ENCODE measurements around the gene SNX33.

Gene SNX33, protein sequence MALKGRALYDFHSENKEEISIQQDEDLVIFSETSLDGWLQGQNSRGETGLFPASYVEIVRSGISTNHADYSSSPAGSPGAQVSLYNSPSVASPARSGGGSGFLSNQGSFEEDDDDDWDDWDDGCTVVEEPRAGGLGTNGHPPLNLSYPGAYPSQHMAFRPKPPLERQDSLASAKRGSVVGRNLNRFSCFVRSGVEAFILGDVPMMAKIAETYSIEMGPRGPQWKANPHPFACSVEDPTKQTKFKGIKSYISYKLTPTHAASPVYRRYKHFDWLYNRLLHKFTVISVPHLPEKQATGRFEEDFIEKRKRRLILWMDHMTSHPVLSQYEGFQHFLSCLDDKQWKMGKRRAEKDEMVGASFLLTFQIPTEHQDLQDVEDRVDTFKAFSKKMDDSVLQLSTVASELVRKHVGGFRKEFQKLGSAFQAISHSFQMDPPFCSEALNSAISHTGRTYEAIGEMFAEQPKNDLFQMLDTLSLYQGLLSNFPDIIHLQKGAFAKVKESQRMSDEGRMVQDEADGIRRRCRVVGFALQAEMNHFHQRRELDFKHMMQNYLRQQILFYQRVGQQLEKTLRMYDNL

DNA sequence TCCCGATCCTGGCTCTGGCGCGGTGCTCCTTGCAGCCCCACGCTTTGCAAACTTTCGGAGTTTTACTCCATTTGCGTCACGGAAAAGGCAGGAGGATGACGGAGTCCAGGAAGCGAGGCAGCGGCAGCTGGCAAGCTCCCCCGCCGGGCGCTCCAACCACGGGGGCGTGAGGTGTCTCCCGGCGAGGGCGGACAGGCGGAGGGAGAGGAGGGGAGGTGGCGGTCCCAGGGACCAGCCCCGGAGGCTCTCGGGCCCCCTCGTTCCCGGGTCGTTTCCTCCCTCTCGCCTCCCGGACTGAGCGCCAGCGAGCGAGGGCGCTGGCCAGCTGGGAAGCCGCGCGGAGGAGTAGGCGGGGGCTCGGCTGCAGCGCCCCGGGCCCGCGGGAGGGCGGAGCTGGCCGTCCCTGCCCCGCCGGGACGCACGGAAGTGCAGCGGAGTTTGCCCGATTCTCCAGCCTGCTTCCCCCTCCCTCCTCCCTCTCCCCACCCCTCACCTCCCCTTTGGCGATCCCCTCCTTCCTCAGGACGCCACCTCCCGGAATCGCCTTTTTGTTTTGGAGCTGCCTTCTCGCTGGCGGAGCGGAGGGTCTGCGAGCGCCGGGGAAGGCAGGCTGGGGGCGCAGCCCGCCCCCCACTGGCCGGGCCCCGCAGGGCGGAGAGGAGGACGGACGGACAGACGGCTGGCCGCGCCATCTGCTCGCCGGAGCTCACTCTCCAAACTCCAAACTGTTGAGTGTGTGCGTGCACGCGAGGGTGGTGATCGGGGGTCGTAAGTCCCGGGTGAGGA is at the start of gene SNX33:
Gene SNX33 (plus strand): TSS at position 543 of the 786 bp plus-strand sequence. CDS start 1,191 bp downstream, outside the sequence.
- Histone ChIP-seq H3K27me3 (ENCODE audit: control insufficient read depth, insufficient read depth, low read length) (peaks cover 14% of the 10 kb centered on the region), H3K36me3 (ENCODE audit: control insufficient read depth, insufficient read depth, low read length) (peaks cover 16% of the 10 kb centered on the region; the same call in 1 of the 2 replicates), H3K9ac (ENCODE audit: low read length) (peak within 1 kb of the TSS; percentile 88), H3K27ac (ENCODE audit: low read depth, low read length) (peak within 1 kb of the TSS; percentile 91), H3K4me1 (ENCODE audit: control insufficient read depth, insufficient read depth, low read length) (peaks cover 38% of the 10 kb centered on the region), H3K9me3 (ENCODE audit: control insufficient read depth, insufficient read depth, low read depth, low read length) (no peaks in the 10 kb centered on the region), H3K4me3 (ENCODE audit: low read depth, low read length) (peak within 1 kb of the TSS; percentile 99)

DNA sequence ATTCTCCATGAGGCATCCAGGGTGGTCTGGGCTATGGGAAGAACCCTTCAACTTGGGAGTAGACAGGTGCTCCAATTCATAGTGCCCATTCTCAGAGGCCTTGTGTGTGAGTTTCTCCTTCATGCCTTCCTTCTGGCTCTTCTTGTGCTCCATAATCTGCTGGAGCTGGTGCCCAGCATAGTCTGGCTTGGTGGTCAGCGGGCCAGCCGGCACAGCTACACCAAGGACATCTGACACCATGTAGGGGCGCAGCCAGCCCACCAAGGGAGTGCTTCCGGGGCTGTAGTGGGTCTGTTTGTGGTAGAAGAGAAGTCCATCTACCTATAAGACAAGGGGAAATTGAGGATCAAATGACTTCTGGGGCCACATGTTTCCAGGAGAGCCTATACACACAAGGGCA is 49.4 kb upstream of the SNX33 start:
- Histone ChIP-seq H3K9ac (ENCODE audit: low read length) (no peak overlapping the region), H3K27ac (ENCODE audit: low read depth, low read length) (no peak overlapping the region), H3K4me1 (ENCODE audit: control insufficient read depth, insufficient read depth, low read length) (no peaks in the 10 kb centered on the region), H3K27me3 (ENCODE audit: control insufficient read depth, insufficient read depth, low read length) (no peaks in the 10 kb centered on the region), H3K36me3 (ENCODE audit: control insufficient read depth, insufficient read depth, low read length) (peaks cover 43% of the 10 kb centered on the region), H3K4me3 (ENCODE audit: low read depth, low read length) (no peak overlapping the region), H3K9me3 (ENCODE audit: control insufficient read depth, insufficient read depth, low read depth, low read length) (no peaks in the 10 kb centered on the region)

DNA sequence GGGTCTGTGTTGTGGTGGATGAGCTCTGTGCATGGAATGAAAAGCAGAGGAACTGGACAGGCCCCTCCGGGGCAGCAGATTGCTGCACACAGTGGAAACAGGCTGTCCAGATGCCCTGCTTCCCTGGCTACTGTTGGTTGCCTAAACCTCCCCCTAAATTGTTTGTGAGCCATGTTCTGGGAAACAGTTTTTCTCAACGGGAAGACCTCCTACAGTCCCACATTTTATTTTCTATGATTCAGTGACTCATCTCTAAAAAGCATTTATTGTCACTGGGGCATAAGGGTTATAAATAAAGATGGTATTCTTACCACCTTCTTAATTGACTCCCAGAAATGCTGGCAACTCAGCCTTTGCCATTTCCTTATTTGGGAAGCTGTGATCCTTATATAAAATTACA is 48.3 kb upstream of the SNX33 start:
- H3K27ac ChIP-seq (ENCODE audit: low read depth, low read length), result no peak overlapping the region
- peaks cover 46% of the 10 kb centered on the region for H3K36me3 ChIP-seq (ENCODE audit: control insufficient read depth, insufficient read depth, low read length)
- no peak overlapping the region for H3K9ac ChIP-seq (ENCODE audit: low read length)
- H3K4me1 ChIP-seq (ENCODE audit: control insufficient read depth, insufficient read depth, low read length), result no peaks in the 10 kb centered on the region
- H3K4me3 ChIP-seq (ENCODE audit: low read depth, low read length), result no peak overlapping the region
- H3K27me3 ChIP-seq (ENCODE audit: control insufficient read depth, insufficient read depth, low read length), result no peaks in the 10 kb centered on the region
- H3K9me3 ChIP-seq (ENCODE audit: control insufficient read depth, insufficient read depth, low read depth, low read length), result no peaks in the 10 kb centered on the region

DNA sequence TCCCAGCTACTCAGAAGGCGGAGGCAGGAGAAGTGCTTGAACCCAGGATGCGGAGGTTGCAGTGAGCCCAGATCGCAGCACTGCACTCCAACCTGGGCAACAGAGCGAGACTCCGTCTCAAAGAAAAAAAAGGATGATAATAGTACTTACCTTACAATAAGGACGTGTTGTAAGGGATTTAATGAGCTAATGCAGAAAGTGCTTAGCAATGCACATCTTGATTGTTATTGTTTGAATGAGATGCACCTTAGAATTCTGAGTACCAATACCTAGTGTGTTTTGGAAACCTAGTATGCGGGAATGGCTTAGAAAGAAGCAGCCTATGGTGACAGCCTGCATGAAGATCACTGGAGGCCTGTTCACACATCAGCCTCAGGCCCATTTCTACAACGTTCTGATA is 41.7 kb upstream of the SNX33 start:
- Histone ChIP-seq H3K9me3 (ENCODE audit: control insufficient read depth, insufficient read depth, low read depth, low read length) (no peaks in the 10 kb centered on the region), H3K27me3 (ENCODE audit: control insufficient read depth, insufficient read depth, low read length) (no peaks in the 10 kb centered on the region), H3K9ac (ENCODE audit: low read length) (no peak overlapping the region), H3K4me3 (ENCODE audit: low read depth, low read length) (no peak overlapping the region), H3K4me1 (ENCODE audit: control insufficient read depth, insufficient read depth, low read length) (no peaks in the 10 kb centered on the region), H3K36me3 (ENCODE audit: control insufficient read depth, insufficient read depth, low read length) (peaks cover 57% of the 10 kb centered on the region), H3K27ac (ENCODE audit: low read depth, low read length) (no peak overlapping the region)

DNA sequence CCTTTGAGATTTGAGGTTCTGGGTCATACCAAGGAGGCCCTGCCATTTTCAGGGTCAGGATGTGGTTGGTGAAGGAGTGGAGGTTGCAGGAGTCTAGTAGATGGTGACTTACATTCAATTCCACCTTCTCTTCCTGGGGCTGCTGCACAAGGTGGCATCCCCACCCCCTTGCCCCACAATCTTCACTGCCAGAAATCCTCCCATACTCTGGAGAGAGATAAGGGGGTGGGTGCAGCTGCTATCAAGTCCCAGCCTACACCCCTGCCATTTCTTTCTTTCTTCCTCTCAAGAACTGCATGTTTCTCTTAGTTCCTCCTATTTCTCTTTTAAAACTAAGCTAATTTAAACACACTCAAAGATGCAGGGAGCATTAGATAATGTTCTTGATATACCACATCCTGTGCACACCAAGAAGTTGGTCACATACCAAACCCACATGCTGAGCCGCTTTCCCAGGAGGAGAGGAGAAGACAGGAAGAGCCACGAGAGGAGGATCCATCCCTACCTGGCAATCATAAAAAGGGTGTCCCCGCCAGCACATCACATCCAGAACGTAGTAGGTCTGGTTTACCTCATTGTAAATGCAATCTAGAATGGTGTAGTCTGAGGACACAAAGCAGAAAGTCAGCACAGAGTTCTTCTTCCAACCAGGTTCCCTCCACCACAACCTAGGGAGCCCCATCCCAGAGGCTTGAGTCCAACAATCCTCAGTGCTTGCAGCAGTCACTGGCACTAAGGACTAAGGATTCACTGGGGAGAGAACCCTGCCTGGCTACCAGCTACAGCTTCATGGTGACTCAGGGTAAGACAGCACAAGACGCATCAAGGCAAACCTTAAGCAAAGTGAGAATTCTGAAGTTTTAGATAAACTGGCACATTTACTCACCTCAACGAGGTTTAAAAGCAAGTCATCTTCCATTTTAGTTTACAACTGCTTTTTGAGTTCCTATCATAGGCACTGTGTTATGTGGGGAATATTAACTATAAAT is 40.7 kb upstream of the SNX33 start:
- Histone ChIP-seq H3K36me3 (ENCODE audit: control insufficient read depth, insufficient read depth, low read length) (peaks cover 56% of the 10 kb centered on the region), H3K27ac (ENCODE audit: low read depth, low read length) (no peak overlapping the region), H3K27me3 (ENCODE audit: control insufficient read depth, insufficient read depth, low read length) (no peaks in the 10 kb centered on the region), H3K9ac (ENCODE audit: low read length) (no peak overlapping the region), H3K4me1 (ENCODE audit: control insufficient read depth, insufficient read depth, low read length) (no peaks in the 10 kb centered on the region), H3K4me3 (ENCODE audit: low read depth, low read length) (no peak overlapping the region), H3K9me3 (ENCODE audit: control insufficient read depth, insufficient read depth, low read depth, low read length) (no peaks in the 10 kb centered on the region)

DNA sequence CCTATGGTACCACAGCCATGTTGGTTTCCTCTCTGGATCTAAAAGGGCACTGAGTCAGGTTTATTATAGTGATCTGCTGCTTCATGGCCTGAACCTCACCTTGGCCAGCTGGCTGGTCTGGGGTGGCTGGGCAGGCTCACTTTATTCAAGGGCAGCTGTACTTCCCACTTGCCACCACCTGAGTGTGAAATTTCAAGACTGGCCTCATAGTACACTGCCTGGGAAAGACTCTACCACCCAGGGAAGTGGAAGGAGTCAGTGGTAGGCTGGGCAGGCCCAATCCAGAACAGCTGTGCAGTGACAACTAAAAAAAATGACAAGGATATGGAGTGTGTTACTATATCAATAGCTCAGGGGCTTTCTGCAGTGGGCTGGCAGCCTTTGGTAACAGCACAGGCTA is 30.9 kb upstream of the SNX33 start:
- Histone ChIP-seq H3K36me3 (ENCODE audit: control insufficient read depth, insufficient read depth, low read length) (peaks cover 63% of the 10 kb centered on the region), H3K9me3 (ENCODE audit: control insufficient read depth, insufficient read depth, low read depth, low read length) (no peaks in the 10 kb centered on the region), H3K4me1 (ENCODE audit: control insufficient read depth, insufficient read depth, low read length) (no peaks in the 10 kb centered on the region), H3K27me3 (ENCODE audit: control insufficient read depth, insufficient read depth, low read length) (no peaks in the 10 kb centered on the region), H3K27ac (ENCODE audit: low read depth, low read length) (no peak overlapping the region), H3K9ac (ENCODE audit: low read length) (no peak overlapping the region), H3K4me3 (ENCODE audit: low read depth, low read length) (no peak overlapping the region)

DNA sequence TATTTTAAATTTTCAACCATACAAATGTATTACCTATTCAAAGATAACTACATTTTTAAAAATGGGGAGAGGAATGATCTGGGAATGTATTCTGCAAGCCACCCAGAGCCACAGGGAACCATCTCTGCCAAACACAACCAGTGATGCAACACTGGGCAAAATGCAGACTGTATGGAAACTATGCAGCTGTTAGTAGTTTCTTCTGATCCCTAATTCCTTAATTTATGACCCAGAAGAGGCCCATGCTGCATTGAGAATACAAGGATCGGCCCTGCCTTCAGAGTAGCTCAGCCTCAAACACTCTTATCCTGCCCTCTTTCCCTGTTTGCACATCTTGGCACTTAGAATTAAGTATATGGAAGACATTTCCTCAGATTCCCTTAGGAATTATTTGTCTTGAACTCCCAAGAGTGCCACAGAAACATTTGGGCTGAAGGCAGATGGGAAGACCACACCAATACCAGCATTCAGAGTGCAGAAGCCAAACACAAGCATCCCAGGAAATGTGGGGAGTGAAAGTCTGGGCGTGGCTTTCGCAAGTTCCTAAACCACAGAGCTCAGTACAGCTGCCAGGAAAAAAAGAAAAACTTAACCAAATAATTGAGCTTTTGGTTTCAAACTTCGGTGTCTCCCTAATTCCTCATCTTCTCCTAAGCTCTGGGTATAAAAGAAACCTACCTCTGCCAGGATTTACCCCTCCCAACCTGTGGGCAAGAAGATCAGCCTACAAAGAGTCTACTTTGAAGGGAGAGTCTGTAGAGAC is 27.5 kb upstream of the SNX33 start:
- H3K27me3 ChIP-seq (ENCODE audit: control insufficient read depth, insufficient read depth, low read length), result no peaks in the 10 kb centered on the region
- H3K27ac ChIP-seq (ENCODE audit: low read depth, low read length), result no peak overlapping the region
- no peak overlapping the region for H3K9ac ChIP-seq (ENCODE audit: low read length)
- no peaks in the 10 kb centered on the region for H3K4me1 ChIP-seq (ENCODE audit: control insufficient read depth, insufficient read depth, low read length)
- H3K36me3 ChIP-seq (ENCODE audit: control insufficient read depth, insufficient read depth, low read length), result peaks cover 39% of the 10 kb centered on the region
- no peak overlapping the region for H3K4me3 ChIP-seq (ENCODE audit: low read depth, low read length)
- H3K9me3 ChIP-seq (ENCODE audit: control insufficient read depth, insufficient read depth, low read depth, low read length), result no peaks in the 10 kb centered on the region

DNA sequence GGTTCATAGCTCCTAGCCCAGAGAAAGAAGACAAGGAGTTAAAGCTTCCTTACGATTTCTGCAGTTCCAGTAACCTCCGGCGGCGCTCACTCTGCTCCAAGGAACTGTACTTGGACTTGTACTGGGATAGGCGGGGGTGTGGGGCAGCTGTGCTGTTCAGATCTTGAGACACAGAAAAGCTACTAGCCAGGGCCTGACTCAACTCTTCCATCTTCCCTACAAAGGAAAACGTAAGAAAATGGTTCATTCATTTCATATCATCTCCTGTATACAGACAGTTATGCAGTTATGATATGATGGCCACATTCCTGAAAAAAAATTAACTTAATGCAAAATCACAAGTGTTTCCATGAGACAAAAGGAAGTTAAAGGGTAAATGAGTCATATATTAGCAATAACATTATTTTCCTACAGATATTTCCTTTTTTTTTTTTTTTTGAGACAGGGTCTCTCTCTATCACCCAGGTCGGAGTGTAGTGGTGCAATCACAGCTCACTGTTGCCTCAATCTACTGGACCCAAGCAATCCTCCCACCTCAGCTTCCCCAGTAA is 26.8 kb upstream of the SNX33 start:
- H3K27me3 ChIP-seq (ENCODE audit: control insufficient read depth, insufficient read depth, low read length), result no peaks in the 10 kb centered on the region
- no peaks in the 10 kb centered on the region for H3K4me1 ChIP-seq (ENCODE audit: control insufficient read depth, insufficient read depth, low read length)
- H3K9me3 ChIP-seq (ENCODE audit: control insufficient read depth, insufficient read depth, low read depth, low read length), result no peaks in the 10 kb centered on the region
- peaks cover 34% of the 10 kb centered on the region for H3K36me3 ChIP-seq (ENCODE audit: control insufficient read depth, insufficient read depth, low read length)
- H3K4me3 ChIP-seq (ENCODE audit: low read depth, low read length), result no peak overlapping the region
- H3K9ac ChIP-seq (ENCODE audit: low read length), result no peak overlapping the region
- H3K27ac ChIP-seq (ENCODE audit: low read depth, low read length), result no peak overlapping the region

DNA sequence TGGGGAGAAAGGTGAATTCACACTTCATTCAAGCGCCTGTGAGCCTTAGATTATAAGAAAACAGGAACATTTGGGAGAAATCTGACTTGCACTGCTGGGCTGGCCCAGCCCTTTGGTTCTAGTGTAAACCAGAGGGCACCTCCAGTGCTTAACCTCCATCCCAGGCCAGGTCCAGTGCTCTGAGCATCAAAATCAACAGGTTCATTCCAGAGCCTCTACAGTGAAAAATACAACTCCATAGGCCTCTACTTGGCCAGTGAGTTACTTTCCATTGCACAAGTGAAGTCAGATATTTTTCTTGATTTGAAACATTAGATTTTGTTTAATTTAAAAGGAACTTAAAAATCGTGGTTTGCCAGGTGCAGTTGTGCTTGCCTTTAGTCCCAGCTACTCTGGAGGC is 25.2 kb upstream of the SNX33 start:
- Histone ChIP-seq H3K36me3 (ENCODE audit: control insufficient read depth, insufficient read depth, low read length) (peaks cover 19% of the 10 kb centered on the region), H3K27ac (ENCODE audit: low read depth, low read length) (no peak overlapping the region), H3K4me1 (ENCODE audit: control insufficient read depth, insufficient read depth, low read length) (peaks cover 3% of the 10 kb centered on the region; the same call in 1 of the 2 replicates), H3K4me3 (ENCODE audit: low read depth, low read length) (no peak overlapping the region), H3K9ac (ENCODE audit: low read length) (no peak overlapping the region), H3K27me3 (ENCODE audit: control insufficient read depth, insufficient read depth, low read length) (no peaks in the 10 kb centered on the region), H3K9me3 (ENCODE audit: control insufficient read depth, insufficient read depth, low read depth, low read length) (no peaks in the 10 kb centered on the region)
